Fibroblast of skin of scalp (primary cell): ENCODE measurements around the gene CDKN2B-AS1.

Experiments
- DNase-seq: peaks from one replicate; pipeline ENCODE4 v3.0.0-alpha.2; 2013

CDKN2B-AS1 gene

GRCh38 chr9:22120159-22120549 lies 125.6 kb downstream of the CDKN2B-AS1 start:
- DNase-seq: no peak

GRCh38 chr9:22120595-22120994 lies 126.0 kb downstream of the CDKN2B-AS1 start:
- no peak for DNase-seq

GRCh38 chr9:22124263-22125011 lies 129.8 kb downstream of the CDKN2B-AS1 start:
- DNase-seq: no peak

GRCh38 chr9:22129133-22129532 lies 134.5 kb downstream of the CDKN2B-AS1 start:
- DNase-seq: peak; percentile 67

- no peak for DNase-seq
These were observed 135.0 kb downstream of the CDKN2B-AS1 start for GRCh38 chr9:22129633-22130032.

- no peak for DNase-seq
These were observed 137.2 kb downstream of the CDKN2B-AS1 start for GRCh38 chr9:22131817-22132216.

- DNase-seq: no peak
These were observed 139.8 kb downstream of the CDKN2B-AS1 start for GRCh38 chr9:22134390-22134789.

- DNase-seq: peak; percentile 98
These were observed 142.0 kb downstream of the CDKN2B-AS1 start for GRCh38 chr9:22136461-22137096.

- no peak for DNase-seq
These were observed 144.5 kb downstream of the CDKN2B-AS1 start for GRCh38 chr9:22138956-22139660.

GRCh38 chr9:22141908-22142307 lies 147.3 kb downstream of the CDKN2B-AS1 start:
- DNase-seq: peak; percentile 22

- peak; percentile 49 for DNase-seq
These were observed 148.1 kb downstream of the CDKN2B-AS1 start for GRCh38 chr9:22142671-22143070.

GRCh38 chr9:22143799-22144625 lies 149.4 kb downstream of the CDKN2B-AS1 start:
- no peak for DNase-seq

GRCh38 chr9:22146604-22147003 lies 152.0 kb downstream of the CDKN2B-AS1 start:
- no peak for DNase-seq

- no peak for DNase-seq
These were observed 153.4 kb downstream of the CDKN2B-AS1 start for GRCh38 chr9:22147813-22148527.

GRCh38 chr9:22148528-22148875 lies 153.9 kb downstream of the CDKN2B-AS1 start:
- no peak for DNase-seq

GRCh38 chr9:22148876-22149637 lies 154.5 kb downstream of the CDKN2B-AS1 start:
- no peak for DNase-seq

GRCh38 chr9:22154064-22154463 lies 159.5 kb downstream of the CDKN2B-AS1 start:
- no peak for DNase-seq

GRCh38 chr9:22156586-22156985 lies 162.0 kb downstream of the CDKN2B-AS1 start:
- no peak for DNase-seq

- DNase-seq: peak; percentile 31
These were observed 162.7 kb downstream of the CDKN2B-AS1 start for GRCh38 chr9:22157276-22157675.

GRCh38 chr9:22157828-22158227 lies 163.2 kb downstream of the CDKN2B-AS1 start:
- DNase-seq: no peak

- DNase-seq: no peak
These were observed 163.7 kb downstream of the CDKN2B-AS1 start for GRCh38 chr9:22158271-22158670.
